Measurements from ENCODE around the gene ANKMY1. TPM values are rescaled to one million over a fixed set of nuclear protein-coding genes. Genes with fewer than 3 reads are reported as not detected.

ANKMY1 gene
- total RNA-seq (2022; extraction: Qiagen RNA extraction; ENCODE audit: low read depth) = 9.1 to 14.1 TPM (median 12.4 TPM) in 5 replicates

GRCh38 chr2:240557808-240558207 is at the start of gene ANKMY1:
Gene ANKMY1, minus strand, starts transcription at chr2:240557988. Its CDS starts 653 bp downstream, at chr2:240557335.

GRCh38 chr2:240586198-240586918 is 28.6 kb upstream of the ANKMY1 start, which contains the start of gene CAPN10:
Gene CAPN10, plus strand, starts transcription at chr2:240586734. Its CDS starts 178 bp downstream, at chr2:240586912.

GRCh38 chr2:240567872-240568677 is 10.3 kb upstream of the ANKMY1 start, which contains the start of gene RNPEPL1:
Gene RNPEPL1, plus strand, starts transcription at chr2:240568484. Its CDS starts 103 bp downstream, at chr2:240568587.

GRCh38 chr2:240560084-240560479 is 2.3 kb upstream of the ANKMY1 start, which contains the start of gene DUSP28:
Gene DUSP28, plus strand, starts transcription at chr2:240560357. Its CDS starts 328 bp downstream, at chr2:240560685.

GRCh38 chr2:240435457-240435947 is 122.3 kb downstream of the ANKMY1 start, which contains the start of gene GPC1:
Gene GPC1, plus strand, starts transcription at chr2:240435663. Its CDS starts 256 bp downstream, at chr2:240435919.

Other genes starting within 250 kb of the ANKMY1 start
- gene GPC1, start 122.3 kb downstream of the ANKMY1 start, total RNA-seq (2022; extraction: Qiagen RNA extraction; ENCODE audit: low read depth) = 175 to 222 TPM (median 194 TPM) in 5 replicates
- gene DUSP28, start 2.4 kb upstream of the ANKMY1 start, total RNA-seq (2022; extraction: Qiagen RNA extraction; ENCODE audit: low read depth) = 3.7 to 9.4 TPM (median 7.3 TPM) in 5 replicates
- 49.6 to 66.3 TPM (median 64.6 TPM) in 5 replicates for gene RNPEPL1, start 10.5 kb upstream of the ANKMY1 start, total RNA-seq (2022; extraction: Qiagen RNA extraction; ENCODE audit: low read depth)
- 13.3 to 24.8 TPM (median 22.3 TPM) in 5 replicates for gene CAPN10, start 28.7 kb upstream of the ANKMY1 start, total RNA-seq (2022; extraction: Qiagen RNA extraction; ENCODE audit: low read depth)
- gene GPR35, start 67.5 kb upstream of the ANKMY1 start, total RNA-seq (2022; extraction: Qiagen RNA extraction; ENCODE audit: low read depth) = 0.58 to 1.2 TPM (median 0.75 TPM) in 5 replicates
- gene AQP12B, start 124.9 kb upstream of the ANKMY1 start, total RNA-seq (2022; extraction: Qiagen RNA extraction; ENCODE audit: low read depth) = not detected in 5 replicates
- not detected in 5 replicates for gene AQP12A, start 133.9 kb upstream of the ANKMY1 start, total RNA-seq (2022; extraction: Qiagen RNA extraction; ENCODE audit: low read depth)